ENCODE data around the gene KRT83.
A peak's percentile ranks its signal among the peaks of the same experiment; 100 is the strongest.
"Not testable (repeated sequence)": the region's sequence is repeated elsewhere in the genome, so short reads cannot be mapped to it uniquely, and the experiment has no call there.

Gene KRT83

DNA sequence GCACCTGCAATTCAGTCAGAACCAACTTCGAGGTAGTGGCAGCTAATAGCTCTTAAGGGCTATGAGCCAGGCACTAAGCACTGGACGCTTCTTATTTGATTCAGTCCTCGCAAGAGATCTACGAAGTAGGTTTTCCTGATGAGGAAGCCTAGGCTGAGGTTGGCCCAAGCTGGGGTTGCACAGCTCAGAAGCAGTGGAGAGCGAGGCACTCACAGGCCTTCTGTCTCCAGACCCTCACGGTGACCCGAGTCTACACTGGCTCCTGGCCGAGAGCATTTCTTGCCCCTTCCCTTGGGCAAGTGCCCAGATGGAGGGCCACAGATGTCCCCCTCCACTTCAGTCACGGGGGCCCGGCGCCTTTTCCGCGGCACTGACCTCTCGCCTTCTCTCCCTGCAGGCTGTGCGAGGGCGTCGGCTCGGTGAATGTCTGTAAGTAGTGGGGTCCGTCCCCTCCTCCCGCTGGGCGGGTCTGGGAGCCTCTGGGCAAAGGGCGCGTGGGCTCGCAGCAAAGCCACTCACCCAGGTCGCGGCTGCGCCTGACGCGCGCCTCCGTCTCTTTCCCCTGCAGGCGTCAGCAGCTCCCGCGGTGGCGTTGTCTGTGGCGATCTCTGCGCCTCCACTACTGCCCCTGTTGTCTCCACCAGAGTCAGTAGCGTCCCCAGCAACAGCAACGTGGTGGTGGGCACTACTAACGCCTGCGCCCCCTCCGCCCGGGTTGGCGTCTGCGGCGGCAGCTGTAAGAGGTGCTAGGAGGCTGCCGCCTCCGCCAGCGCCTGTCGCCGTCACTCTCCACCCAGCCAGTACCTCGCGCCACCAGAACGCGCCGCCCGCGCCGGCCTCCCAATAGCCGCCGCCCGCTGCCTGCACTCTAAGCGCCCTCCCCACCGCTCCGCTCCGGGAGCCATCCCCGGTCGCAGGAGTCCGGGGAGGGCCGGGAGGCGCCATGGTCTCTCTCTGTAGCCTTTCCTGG, 13.1 kb downstream of the KRT83 start:
- TF ChIP-seq, protein P1, sequence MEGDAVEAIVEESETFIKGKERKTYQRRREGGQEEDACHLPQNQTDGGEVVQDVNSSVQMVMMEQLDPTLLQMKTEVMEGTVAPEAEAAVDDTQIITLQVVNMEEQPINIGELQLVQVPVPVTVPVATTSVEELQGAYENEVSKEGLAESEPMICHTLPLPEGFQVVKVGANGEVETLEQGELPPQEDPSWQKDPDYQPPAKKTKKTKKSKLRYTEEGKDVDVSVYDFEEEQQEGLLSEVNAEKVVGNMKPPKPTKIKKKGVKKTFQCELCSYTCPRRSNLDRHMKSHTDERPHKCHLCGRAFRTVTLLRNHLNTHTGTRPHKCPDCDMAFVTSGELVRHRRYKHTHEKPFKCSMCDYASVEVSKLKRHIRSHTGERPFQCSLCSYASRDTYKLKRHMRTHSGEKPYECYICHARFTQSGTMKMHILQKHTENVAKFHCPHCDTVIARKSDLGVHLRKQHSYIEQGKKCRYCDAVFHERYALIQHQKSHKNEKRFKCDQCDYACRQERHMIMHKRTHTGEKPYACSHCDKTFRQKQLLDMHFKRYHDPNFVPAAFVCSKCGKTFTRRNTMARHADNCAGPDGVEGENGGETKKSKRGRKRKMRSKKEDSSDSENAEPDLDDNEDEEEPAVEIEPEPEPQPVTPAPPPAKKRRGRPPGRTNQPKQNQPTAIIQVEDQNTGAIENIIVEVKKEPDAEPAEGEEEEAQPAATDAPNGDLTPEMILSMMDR (IDR thresholded peaks at IDR 0.05; ENCODE audit: insufficient read depth, low read depth, low read length, missing control alignments) = no peak
- no peak overlapping the region for H3K4me3 ChIP-seq (ENCODE audit: low read depth, low read length)
- DNase-seq (ENCODE audit: low read depth) = no peak

DNA sequence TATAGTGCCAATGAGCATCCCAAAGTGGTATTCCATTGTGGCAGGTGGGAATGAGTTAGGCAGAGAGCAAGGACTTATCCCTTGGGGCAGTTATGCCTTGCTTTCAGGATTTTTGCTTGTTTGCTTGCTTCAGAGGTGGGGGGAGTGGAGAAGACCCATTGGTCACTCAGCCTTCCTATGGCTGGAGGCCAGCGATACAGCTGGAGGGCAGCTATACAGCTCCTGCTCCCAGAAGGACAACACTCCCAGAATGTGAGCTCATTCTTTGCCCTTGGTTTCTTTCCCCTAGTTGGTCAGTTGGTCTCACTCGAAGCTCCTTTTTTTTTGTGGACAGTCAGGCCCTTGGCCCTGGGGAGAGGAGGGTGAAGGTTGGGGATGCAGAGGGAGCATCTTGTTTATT, 14.5 kb downstream of the KRT83 start:
- no peak overlapping the region for H3K4me3 ChIP-seq (ENCODE audit: low read depth, low read length)
- TF ChIP-seq, protein P1 (IDR thresholded peaks at IDR 0.05; ENCODE audit: insufficient read depth, low read depth, low read length, missing control alignments) = no peak
- no peak for DNase-seq (ENCODE audit: low read depth)

DNA sequence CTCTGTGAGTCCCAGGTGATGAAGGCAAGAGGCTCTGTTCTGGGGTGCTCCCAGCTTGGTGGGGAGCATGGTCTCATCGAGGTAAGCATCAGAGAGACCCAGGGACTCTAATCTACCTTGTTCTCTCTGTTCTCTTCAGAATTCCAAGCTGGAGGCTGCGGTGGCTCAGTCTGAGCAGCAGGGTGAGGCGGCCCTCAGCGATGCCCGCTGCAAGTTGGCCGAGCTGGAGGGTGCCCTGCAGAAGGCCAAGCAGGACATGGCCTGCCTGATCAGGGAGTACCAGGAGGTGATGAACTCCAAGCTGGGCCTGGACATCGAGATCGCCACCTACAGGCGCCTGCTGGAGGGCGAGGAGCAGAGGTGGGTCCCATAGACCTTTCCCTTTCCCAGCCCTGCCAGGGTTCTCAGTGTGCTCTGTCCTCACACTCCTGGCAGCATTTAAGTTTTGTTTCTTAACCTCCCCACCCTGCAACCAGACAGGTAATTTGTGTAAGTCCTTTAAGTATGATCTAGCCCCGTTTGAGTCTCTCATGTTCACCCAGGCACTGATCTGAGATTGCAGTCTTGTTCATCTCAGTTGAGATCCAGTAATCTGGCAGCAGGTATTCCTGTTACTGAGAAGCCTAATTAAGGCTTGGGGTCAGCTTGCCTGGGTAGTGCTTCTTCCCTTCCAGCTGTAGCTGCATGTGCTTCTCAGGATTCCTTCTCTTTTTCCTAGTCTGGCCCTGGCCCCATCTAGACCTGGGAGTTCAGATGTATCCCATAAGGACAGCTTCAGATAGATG, 15.1 kb downstream of the KRT83 start:
- H3K4me3 ChIP-seq (ENCODE audit: low read depth, low read length) = no peak overlapping the region
- TF ChIP-seq, protein P1 (IDR thresholded peaks at IDR 0.05; ENCODE audit: insufficient read depth, low read depth, low read length, missing control alignments) = peak; percentile 34
- no peak for DNase-seq (ENCODE audit: low read depth)

DNA sequence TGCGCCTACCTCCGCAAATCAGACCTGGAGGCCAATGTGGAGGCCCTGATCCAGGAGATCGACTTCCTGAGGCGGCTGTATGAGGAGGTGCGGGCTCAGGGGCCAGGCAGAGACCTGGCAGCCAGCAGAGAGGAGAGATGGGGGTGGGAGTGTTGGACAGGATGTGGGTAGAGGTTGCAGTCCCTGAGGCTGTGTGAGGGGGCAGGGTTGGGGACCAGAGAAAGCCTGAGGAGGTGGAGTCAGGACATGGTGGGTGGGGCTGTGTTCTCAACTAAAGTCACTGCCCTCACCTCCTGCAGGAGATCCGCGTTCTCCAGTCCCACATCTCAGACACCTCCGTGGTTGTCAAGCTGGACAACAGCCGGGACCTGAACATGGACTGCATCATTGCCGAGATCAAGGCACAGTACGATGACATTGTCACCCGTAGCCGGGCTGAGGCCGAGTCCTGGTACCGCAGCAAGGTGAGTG, 16.2 kb downstream of the KRT83 start:
- H3K4me3 ChIP-seq (ENCODE audit: low read depth, low read length) = not testable (repeated sequence)
- peak; percentile 54 for DNase-seq (ENCODE audit: low read depth)

DNA sequence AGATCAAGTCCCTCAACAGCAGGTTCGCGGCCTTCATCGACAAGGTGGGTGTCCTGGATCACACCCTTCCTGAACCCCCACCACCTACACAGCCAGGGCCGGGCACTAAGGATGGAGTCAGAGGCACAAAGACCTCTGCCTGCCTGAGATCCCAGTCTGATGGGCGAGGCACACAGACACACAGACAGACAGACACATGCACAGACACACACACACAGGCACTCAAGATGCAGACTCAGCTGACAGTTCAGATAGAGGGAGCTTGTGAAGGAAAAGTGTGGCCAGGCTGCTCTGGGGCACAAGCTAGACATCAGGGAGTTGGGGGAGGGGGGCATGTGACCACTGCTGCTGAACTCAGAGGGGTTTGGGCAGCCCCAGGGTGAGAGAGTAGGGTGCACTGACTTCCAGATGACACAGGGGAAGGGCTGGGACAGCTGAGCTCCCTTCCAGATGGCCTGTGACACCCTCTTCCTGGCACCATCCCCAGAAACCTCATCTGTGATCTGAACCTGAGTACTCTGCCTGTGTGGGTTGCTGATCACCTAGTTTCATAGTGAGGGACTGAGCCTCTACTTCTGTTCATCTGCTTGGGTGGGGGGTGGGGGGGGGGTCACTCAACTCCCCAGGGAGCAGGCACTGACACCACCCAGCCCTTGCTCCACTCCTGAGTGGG, 18.8 kb downstream of the KRT83 start:
- not testable (repeated sequence) for DNase-seq (ENCODE audit: low read depth); H3K4me3 ChIP-seq (ENCODE audit: low read depth, low read length)

DNA sequence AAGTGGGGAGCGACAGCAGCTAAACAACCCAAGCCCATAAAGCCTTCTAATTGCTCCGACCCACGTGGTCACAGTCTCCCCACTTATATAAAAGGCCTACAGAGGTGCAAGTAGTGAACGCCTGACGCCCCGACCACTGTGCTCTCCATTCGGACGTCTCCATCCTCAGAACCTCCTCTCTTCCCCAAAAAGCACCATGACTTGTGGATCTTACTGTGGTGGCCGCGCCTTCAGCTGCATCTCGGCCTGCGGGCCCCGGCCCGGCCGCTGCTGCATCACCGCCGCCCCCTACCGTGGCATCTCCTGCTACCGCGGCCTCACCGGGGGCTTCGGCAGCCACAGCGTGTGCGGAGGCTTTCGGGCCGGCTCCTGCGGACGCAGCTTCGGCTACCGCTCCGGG, 19.5 kb downstream of the KRT83 start:
- H3K4me3 ChIP-seq (ENCODE audit: low read depth, low read length); DNase-seq (ENCODE audit: low read depth): not testable (repeated sequence)

DNA sequence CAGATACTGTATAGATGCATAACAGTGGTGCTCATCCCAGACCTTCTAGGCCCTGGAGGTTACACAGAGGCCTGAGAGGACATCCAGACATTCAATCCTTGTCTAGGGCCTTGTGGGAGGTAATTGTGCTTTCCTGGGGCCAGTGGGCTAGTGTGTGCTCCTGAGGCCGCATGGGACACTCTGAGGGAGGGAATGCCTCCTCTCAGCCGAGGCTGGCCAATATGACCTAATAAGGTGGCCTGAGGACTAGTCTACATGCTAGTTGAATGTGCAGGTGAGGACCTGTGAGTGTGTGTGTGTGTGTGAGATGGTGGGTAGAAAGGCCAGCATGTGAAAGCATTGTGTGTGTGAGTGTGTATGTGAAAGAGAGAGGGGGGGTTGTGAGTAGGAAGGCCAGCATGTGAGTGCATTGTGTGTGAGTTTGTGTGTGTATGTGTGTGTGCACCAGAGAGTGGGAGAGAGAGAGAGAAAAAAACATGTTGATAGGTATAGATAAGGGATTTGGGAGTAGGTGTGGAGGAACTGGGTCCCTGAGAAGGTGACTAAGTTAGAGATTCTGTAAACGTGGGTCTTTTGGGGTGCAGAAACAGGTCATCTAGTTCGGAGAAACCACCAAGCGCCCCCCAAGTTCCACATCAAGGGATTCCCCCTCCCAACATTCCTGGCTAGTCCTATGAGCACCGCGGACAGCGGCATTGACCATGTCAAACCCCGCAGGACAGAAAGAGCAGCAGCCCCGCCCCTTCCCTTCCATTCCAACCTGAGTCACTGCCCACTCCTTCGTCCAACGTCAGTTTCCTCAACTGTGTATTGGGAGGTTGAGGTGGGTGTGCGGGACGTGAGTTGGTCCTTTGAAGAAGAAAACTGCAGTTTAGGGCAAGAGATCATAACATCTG, 20.2 kb downstream of the KRT83 start:
- TF ChIP-seq, protein P1 (IDR thresholded peaks at IDR 0.05; ENCODE audit: insufficient read depth, low read depth, low read length, missing control alignments) = no peak
- DNase-seq (ENCODE audit: low read depth) = no peak
- H3K4me3 ChIP-seq (ENCODE audit: low read depth, low read length) = no peak overlapping the region
